Neural progenitor cell (in vitro differentiated cells): ENCODE data around the gene NR1H4.

Experiments used
- CTCF ChIP-seq: fragments of 200-600 bp; sonication (generic); IDR thresholded peaks from 2 replicates; pipeline ENCODE4 v1.5.1; 2017; ENCODE audit warnings: antibody characterized with exemption, mild to moderate bottlenecking
- EZH2 ChIP-seq: fragments of 200-600 bp; sonication (generic); IDR thresholded peaks from 2 replicates; pipeline ENCODE4 v1.6.1; 2017; ENCODE audit warnings: antibody characterized with exemption, mild to moderate bottlenecking, moderate library complexity
- EZH2phosphoT487 ChIP-seq: fragments of 200-600 bp; sonication (generic); IDR thresholded peaks from 2 replicates; pipeline ENCODE4 v1.6.1; 2017; ENCODE audit warnings: antibody characterized with exemption

GRCh38 chr12:100564090-100564489 is 90.4 kb downstream of the NR1H4 start:
- TF ChIP-seq CTCF = no peak
- TF ChIP-seq EZH2 = no peak
- no peak for TF ChIP-seq EZH2phosphoT487
